GM23248 (cell line): Measurements from ENCODE around the gene KCNN3.

Experiments used
- EZH2 ChIP-seq: fragments of 200-600 bp; sonication (generic); IDR thresholded peaks from 2 replicates; pipeline ENCODE4 v1.6.1; 2018; ENCODE audit warnings: antibody characterized with exemption, mild to moderate bottlenecking; ENCODE audit not compliant: insufficient read depth, poor library complexity, severe bottlenecking
- EZH2phosphoT487 ChIP-seq: fragments of 200-600 bp; sonication (generic); IDR thresholded peaks from 2 replicates; pipeline ENCODE4 v1.6.1; 2018; ENCODE audit warnings: antibody characterized with exemption, moderate library complexity, mild to moderate bottlenecking, low read depth; ENCODE audit not compliant: insufficient read depth

DNA sequence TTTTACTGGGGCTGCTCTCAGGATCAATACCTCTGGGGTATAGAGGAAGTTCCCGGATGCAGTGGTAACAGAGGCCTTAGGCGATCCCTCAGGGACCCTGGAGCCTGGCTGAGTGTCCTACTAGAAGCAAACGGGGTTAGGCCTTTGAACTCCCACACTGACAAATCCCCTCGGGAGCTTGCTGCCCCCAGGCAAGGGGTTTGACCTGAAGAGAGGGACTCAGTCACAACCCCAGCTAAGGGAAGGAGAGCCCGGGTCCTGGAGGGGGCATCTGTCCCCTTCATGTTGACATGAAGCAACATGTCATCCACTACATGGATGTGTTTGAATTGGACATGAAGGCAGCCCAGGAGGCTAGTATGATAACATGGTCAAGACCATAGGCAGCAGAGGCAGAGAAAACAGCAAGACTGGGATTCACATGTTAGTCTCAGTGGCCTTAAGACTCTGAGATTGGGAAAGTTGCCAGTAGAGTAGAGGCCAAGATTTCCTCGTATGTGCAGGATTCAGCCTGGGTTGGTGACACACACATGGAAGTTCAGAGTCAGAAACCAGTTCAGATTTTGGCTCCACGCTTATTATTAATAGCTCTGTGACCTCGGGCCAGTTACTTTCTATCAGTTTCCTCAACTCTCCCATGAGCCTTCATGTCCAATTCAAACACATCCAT is 101.5 kb downstream of the KCNN3 start:
- TF ChIP-seq EZH2, result no peak
- no peak for TF ChIP-seq EZH2phosphoT487
